Tibial artery (tissue), 4 donors: ENCODE data around the gene RAP1GAP.

Source experiments
- DNase-seq, 2 donors: peaks; one replicate each; pipeline ENCODE4 v3.0.0-alpha.2; 2019
- H3K27ac ChIP-seq, 2 donors: fragments of 200-600 bp; sonication (generic) in 1 of 2; 1 replicate in 1 of 2; 2 replicates in 1 of 2; pipeline ENCODE4 v1.5.1; 2018 to 2019; ENCODE audit warnings: mild to moderate bottlenecking in 1 of 2
- H3K27me3 ChIP-seq, 2 donors: fragments of 200-600 bp; sonication (generic) in 1 of 2; one replicate each; pipeline versions ENCODE4 v1.5.1 to v1.6.0; 2016 to 2019
- H3K36me3 ChIP-seq, 3 donors: fragments of 200-600 bp; sonication (generic) in 2 of 3; one replicate each; pipeline ENCODE4 v1.5.1; 2016 to 2019; ENCODE audit warnings: mild to moderate bottlenecking in 2 of 3
- H3K4me1 ChIP-seq, 4 donors: fragments of 200-600 bp; sonication (generic) in 2 of 4; 1 replicate in 3 of 4; 2 replicates in 1 of 4; pipeline ENCODE4 v1.5.1; 2016 to 2019
- H3K4me3 ChIP-seq, 2 donors: fragments of 200-600 bp; sonication (generic) in 1 of 2; 1 replicate in 1 of 2; 2 replicates in 1 of 2; pipeline ENCODE4 v1.5.1; 2018 to 2019; ENCODE audit warnings: mild to moderate bottlenecking in 2 of 2
- H3K9me3 ChIP-seq, 3 donors: fragments of 200-600 bp; sonication (generic) in 1 of 3; one replicate each; pipeline ENCODE4 v1.5.1; 2016 to 2019
- CTCF ChIP-seq, 2 experiments: fragments of 200-600 bp in 1 of 2; fragments of 450-650 bp in 1 of 2; IDR thresholded peaks; one replicate each; pipeline ENCODE4 v1.5.1; 2017 to 2019; ENCODE audit warnings: antibody characterized with exemption in 2 of 2, mild to moderate bottlenecking in 1 of 2, moderate library complexity in 1 of 2
- intact Hi-C: fragments of 100-400 bp; cut with DNase I; formaldehyde crosslinking; loops from one replicate; pipeline ENCODE4 v1.15.0; 2023; ENCODE audit warnings: low total_unique reads

The RAP1GAP gene

GRCh38 chr1:21550097-21550496 is 119.1 kb downstream of the RAP1GAP start:
- Histone ChIP-seq H3K4me3 (no peak overlapping the region), H3K4me1 (no peaks in the 10 kb centered on the region), H3K36me3 (no peaks in the 10 kb centered on the region), H3K27ac (no peak overlapping the region), H3K27me3 (peaks cover 0 to 25% of the 10 kb centered on the region in 2 donors), H3K9me3 (no peaks in the 10 kb centered on the region)
- TF ChIP-seq CTCF (IDR thresholded peaks at IDR 0.05): no peak
- intact Hi-C loops: no loop called here
- DNase-seq: no peak

- intact Hi-C loops: no loop called here
- Histone ChIP-seq H3K36me3 (no peaks in the 10 kb centered on the region), H3K9me3 (no peaks in the 10 kb centered on the region), H3K4me3 (no peak overlapping the region), H3K4me1 (peaks cover 0 to 7% (median 0%) of the 10 kb centered on the region in 4 donors), H3K27ac (no peak overlapping the region), H3K27me3 (peaks cover 0 to 27% of the 10 kb centered on the region in 2 donors)
- DNase-seq: no peak
- no peak for TF ChIP-seq CTCF (IDR thresholded peaks at IDR 0.05)
Observed at GRCh38 chr1:21547876-21548275, 121.3 kb downstream of the RAP1GAP start.
